A172 (cell line): Measurements from ENCODE around the gene KIF18A. TPM values are rescaled to one million over a fixed set of nuclear protein-coding genes. Genes with fewer than 3 reads are reported as not detected.

Source experiments
- DNase-seq: peaks from one replicate; pipeline ENCODE4 v3.0.0-alpha.2; 2015; ENCODE audit warnings: low spot score
- total RNA-seq: library from RNA; depleted of rRNA; stranded (reverse); fragments of >200 nt; shearing (Covaris generic); gene quantifications from 2 replicates; pipeline ENCODE4 v1.2.3, GENCODE V29; 2014

KIF18A gene
- total RNA-seq, 1 experiment from 2014 or later, result 46.4 TPM

GRCh38 chr11:28043930-28044709, 63.8 kb downstream of the KIF18A start:
- no peak for DNase-seq

GRCh38 chr11:28040384-28040783, 67.6 kb downstream of the KIF18A start:
- DNase-seq, result no peak

GRCh38 chr11:28038775-28039174, 69.2 kb downstream of the KIF18A start:
- DNase-seq, result no peak

- no peak for DNase-seq
Observed at GRCh38 chr11:28026634-28027290, 81.2 kb downstream of the KIF18A start.

- DNase-seq, result no peak
Observed at GRCh38 chr11:28017816-28018215, 90.1 kb downstream of the KIF18A start.

GRCh38 chr11:28011813-28012212, 96.1 kb downstream of the KIF18A start:
- no peak for DNase-seq

- DNase-seq, result no peak
Observed at GRCh38 chr11:28009996-28010395, 98.0 kb downstream of the KIF18A start.

- DNase-seq, result peak; percentile 11
Observed at GRCh38 chr11:28009388-28009787, 98.6 kb downstream of the KIF18A start.

- no peak for DNase-seq
Observed at GRCh38 chr11:28003615-28004014, 104.3 kb downstream of the KIF18A start.

- DNase-seq, result no peak
Observed at GRCh38 chr11:27998552-27998951, 109.4 kb downstream of the KIF18A start.

- no peak for DNase-seq
Observed at GRCh38 chr11:27997344-27997743, 110.6 kb downstream of the KIF18A start.

GRCh38 chr11:27996066-27996465, 111.9 kb downstream of the KIF18A start:
- DNase-seq, result no peak

- no peak for DNase-seq
Observed at GRCh38 chr11:27995083-27995482, 112.9 kb downstream of the KIF18A start.

- no peak for DNase-seq
Observed at GRCh38 chr11:27991736-27992135, 116.2 kb downstream of the KIF18A start.

GRCh38 chr11:27977527-27977926, 130.4 kb downstream of the KIF18A start:
- no peak for DNase-seq

GRCh38 chr11:27977031-27977430, 130.9 kb downstream of the KIF18A start:
- DNase-seq, result peak; percentile 52

- no peak for DNase-seq
Observed at GRCh38 chr11:27976262-27976661, 131.7 kb downstream of the KIF18A start.

GRCh38 chr11:27973851-27974536, 134.0 kb downstream of the KIF18A start:
- no peak for DNase-seq

GRCh38 chr11:27972522-27973170, 135.3 kb downstream of the KIF18A start:
- DNase-seq, result peak; percentile 76

- DNase-seq, result peak; percentile 32
Observed at GRCh38 chr11:27971171-27971570, 136.8 kb downstream of the KIF18A start.
